Activated CD8-positive, alpha-beta T cell treated with anti-CD3 and anti-CD28 coated beads for 36 hours (primary cell): ENCODE results near the gene COPS7B. TPM values are rescaled to one million over a fixed set of nuclear protein-coding genes. Genes with fewer than 3 reads are reported as not detected.

Experiments used
- ATAC-seq: fragments of 200-7000 bp; cut with Tn5 transposase; one replicate; pipeline ENCODE4 v1.10.0; 2021; ENCODE audit warnings: mild to moderate bottlenecking, moderate library complexity
- CTCF ChIA-PET: fragments of 350-600 bp; sonication (Branson Sonifier 250); formaldehyde crosslinking; loops from one replicate; lab custom pipeline; 2021; ENCODE audit warnings: antibody characterized with exemption; lab: Charles Lee
- POLR2A ChIA-PET: fragments of 350-600 bp; sonication (Branson Sonifier 250); formaldehyde crosslinking; loops from one replicate; lab custom pipeline; 2021; ENCODE audit warnings: antibody characterized with exemption; lab: Charles Lee
- DNase-seq: peaks from one replicate; pipeline ENCODE4 v3.0.0-alpha.2; 2020
- H3K27ac Mint-ChIP-seq: one replicate; pipeline ENCODE4 v1.8.0; 2021; ENCODE audit warnings: mild to moderate bottlenecking, mixed read lengths
- H3K27me3 Mint-ChIP-seq: one replicate; pipeline ENCODE4 v1.8.0; 2021; ENCODE audit warnings: mixed read lengths
- H3K36me3 Mint-ChIP-seq: one replicate; pipeline ENCODE4 v1.8.0; 2021; ENCODE audit warnings: low read depth, mixed read lengths
- H3K4me1 Mint-ChIP-seq: one replicate; pipeline ENCODE4 v1.8.0; 2021; ENCODE audit warnings: low read depth, mixed read lengths
- H3K4me3 Mint-ChIP-seq: one replicate; pipeline ENCODE4 v1.8.0; 2021; ENCODE audit warnings: mild to moderate bottlenecking, moderate library complexity, mixed read lengths
- H3K9me3 Mint-ChIP-seq: one replicate; pipeline ENCODE4 v1.8.0; 2021; ENCODE audit warnings: mixed read lengths
- CTCF ChIP-seq: fragments of 200-600 bp; IDR thresholded peaks from one replicate; pipeline ENCODE4 v1.8.0; 2022; ENCODE audit warnings: antibody characterized with exemption, mild to moderate bottlenecking
- intact Hi-C: fragments of 100-400 bp; cut with micrococcal nuclease; formaldehyde crosslinking; loops from one replicate; pipeline ENCODE4 v1.10.0; 2022
- total RNA-seq, 2 experiments: library from RNA; stranded (reverse); gene quantifications; one replicate each; pipeline ENCODE4 v1.2.3, GENCODE V29; 2021

Gene COPS7B
- total RNA-seq, 2 experiments from 2014 or later = 51.3 to 53.6 TPM

- ATAC-seq (peak; percentile 9), DNase-seq (peak; percentile 40)
- Mint-ChIP-seq H3K4me1 (peaks cover 52% of the 10 kb centered on the region), H3K4me3 (peak overlapping the region; percentile 86), H3K27ac (peak overlapping the region; percentile 95), H3K27me3 (no peaks in the 10 kb centered on the region), H3K36me3 (no peaks in the 10 kb centered on the region), H3K9me3 (no peaks in the 10 kb centered on the region)
- intact Hi-C loops = loop anchor here (5.0 kb wide), 1 partner anchor 170 kb away; no protein-coding TSS in a partner anchor
- POLR2A ChIA-PET = interaction anchor here (0.8 to 1.0 kb wide), 2 partner anchors 12 to 72 kb away, joined by 3 read pairs; no protein-coding TSS in a partner anchor
- TF ChIP-seq CTCF = no peak
- CTCF ChIA-PET = no interaction called here
Observed at GRCh38 chr2:231781798-231782726, 4.2 kb upstream of the COPS7B start.

- Mint-ChIP-seq H3K9me3 (no peaks in the 10 kb centered on the region), H3K27me3 (no peaks in the 10 kb centered on the region), H3K36me3 (peaks cover 6% of the 10 kb centered on the region), H3K4me1 (peaks cover 56% of the 10 kb centered on the region), H3K27ac (peak overlapping the region; percentile 90), H3K4me3 (peak overlapping the region; percentile 81)
- no peak for TF ChIP-seq CTCF
- intact Hi-C loops = no loop called here
- DNase-seq (no peak), ATAC-seq (no peak)
- ChIA-PET CTCF (interaction anchor here (0.9 to 2.0 kb wide), 8 partner anchors 12 to 172 kb away, joined by 3 to 13 read pairs (median 4); no protein-coding TSS in a partner anchor), POLR2A (interaction anchor here (0.5 to 3.5 kb wide), 10 partner anchors 8 to 521 kb away, joined by 3 to 15 read pairs (median 4); partner anchors contain the start of gene PTMA)
Observed at GRCh38 chr2:231785413-231785812, 832 bp upstream of the COPS7B start.

GRCh38 chr2:231785822-231786176, 446 bp upstream of the COPS7B start:
- intact Hi-C loops = no loop called here
- peaks cover 56% of the 10 kb centered on the region for H3K4me1 Mint-ChIP-seq
- ATAC-seq (no peak), DNase-seq (no peak)
- no peaks in the 10 kb centered on the region for H3K9me3 Mint-ChIP-seq
- H3K27me3 Mint-ChIP-seq = no peaks in the 10 kb centered on the region
- POLR2A ChIA-PET = interaction anchor here (0.5 to 3.5 kb wide), 11 partner anchors 8 to 520 kb away, joined by 3 to 15 read pairs (median 3); partner anchors contain the start of gene PTMA
- no peak for TF ChIP-seq CTCF
- H3K27ac Mint-ChIP-seq = peak overlapping the region; percentile 90
- peaks cover 6% of the 10 kb centered on the region for H3K36me3 Mint-ChIP-seq
- CTCF ChIA-PET = interaction anchor here (0.8 to 2.0 kb wide), 7 partner anchors 11 to 111 kb away, joined by 3 to 13 read pairs (median 4); no protein-coding TSS in a partner anchor
- H3K4me3 Mint-ChIP-seq = peak overlapping the region; percentile 81

- Mint-ChIP-seq H3K9me3 (no peaks in the 10 kb centered on the region), H3K4me3 (peak overlapping the region; percentile 81), H3K4me1 (peaks cover 58% of the 10 kb centered on the region), H3K27me3 (no peaks in the 10 kb centered on the region), H3K27ac (peak overlapping the region; percentile 65), H3K36me3 (peaks cover 8% of the 10 kb centered on the region)
- CTCF ChIA-PET = interaction anchor here (2.0 kb wide), 1 partner anchor 10 kb away, joined by 13 read pairs; no protein-coding TSS in a partner anchor
- intact Hi-C loops = no loop called here
- TF ChIP-seq CTCF = no peak
- POLR2A ChIA-PET = interaction anchor here (0.7 to 1.4 kb wide), 6 partner anchors 10 to 519 kb away, joined by 3 to 12 read pairs (median 3); no protein-coding TSS in a partner anchor
- DNase-seq (no peak), ATAC-seq (no peak)
Observed at GRCh38 chr2:231786917-231787292, 660 bp downstream of the COPS7B start.
